Mesothelial cell of epicardium (in vitro differentiated cells): ENCODE data around the gene LBHD2. TPM values are rescaled to one million over a fixed set of nuclear protein-coding genes. Genes with fewer than 3 reads are reported as not detected.

Experiments used
- DNase-seq, 2 experiments: peaks; one replicate each; pipeline ENCODE4 v3.0.0; 2021; ENCODE audit warnings: low spot score in 2 of 2; ENCODE audit not compliant: unreplicated experiment in 2 of 2
- H3K27ac Mint-ChIP-seq: 2 replicates; pipeline ENCODE4 v1.8.0; 2021; ENCODE audit warnings: mixed read lengths
- H3K27me3 Mint-ChIP-seq: 2 replicates; pipeline ENCODE4 v1.8.0; 2021; ENCODE audit warnings: low read depth, mixed read lengths
- H3K36me3 Mint-ChIP-seq: 2 replicates; pipeline ENCODE4 v1.8.0; 2021; ENCODE audit warnings: mixed read lengths
- H3K4me1 Mint-ChIP-seq: 2 replicates; pipeline ENCODE4 v1.8.0; 2021; ENCODE audit warnings: mixed read lengths
- H3K4me3 Mint-ChIP-seq: 2 replicates; pipeline ENCODE4 v1.8.0; 2021; ENCODE audit warnings: mild to moderate bottlenecking, moderate library complexity, mixed read lengths
- H3K9me3 Mint-ChIP-seq: 2 replicates; pipeline ENCODE4 v1.8.0; 2021; ENCODE audit warnings: mixed read lengths
- CTCF ChIP-seq: fragments of 200-600 bp; sonication (generic); IDR thresholded peaks from one replicate; pipeline ENCODE4 v1.5.0; 2021; ENCODE audit warnings: antibody characterized with exemption; ENCODE audit not compliant: unreplicated experiment
- total RNA-seq: library from RNA; stranded (reverse); gene quantifications from 3 replicates; pipeline ENCODE4 v1.2.1, GENCODE V29; 2021

The LBHD2 gene
- total RNA-seq, 1 donor from 2014 or later, result not detected

DNA sequence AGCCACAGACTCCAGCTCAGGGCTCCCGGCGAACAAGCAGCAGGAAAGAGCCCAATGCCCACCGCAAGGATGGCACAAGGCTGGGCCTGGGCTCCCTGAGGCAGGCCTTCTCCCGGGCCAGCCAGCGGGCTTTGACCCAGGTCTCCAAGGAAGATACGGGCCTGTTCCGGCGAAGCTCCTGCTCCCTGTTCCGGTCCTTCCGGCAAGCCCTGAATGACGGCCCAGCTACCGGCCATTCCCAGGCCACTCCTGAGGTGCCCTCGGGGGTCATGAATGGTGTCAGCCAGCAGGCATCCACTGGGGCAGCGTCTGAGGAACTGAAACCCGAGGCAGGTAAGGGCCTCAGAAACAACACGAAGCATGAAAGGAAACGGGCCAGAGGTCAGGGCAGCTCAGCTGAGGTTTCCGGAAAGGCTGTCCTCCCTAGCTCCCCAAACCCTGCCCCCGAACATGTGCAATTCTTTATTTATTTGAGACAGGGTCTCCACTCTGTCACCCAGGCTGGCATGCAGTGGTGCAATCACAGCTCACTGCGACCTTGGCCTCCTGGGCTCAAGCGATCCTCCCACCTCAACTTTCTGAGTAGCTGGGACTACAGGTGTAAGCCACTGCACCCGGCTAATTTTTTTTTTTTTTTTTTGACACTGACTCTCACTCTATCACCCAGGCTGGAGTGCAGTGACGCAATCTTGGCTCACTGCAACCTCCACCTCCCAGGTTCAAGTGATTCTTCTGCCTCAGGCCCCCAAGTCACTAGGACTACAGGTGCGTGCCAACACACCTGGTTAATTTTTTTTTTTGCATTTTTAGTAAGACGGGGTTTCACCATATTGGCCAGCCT is 16.5 kb downstream of the LBHD2 start:
- Mint-ChIP-seq H3K36me3 (no peaks in the 10 kb centered on the region), H3K27me3 (peaks cover 17% of the 10 kb centered on the region), H3K4me1 (peaks cover 9% of the 10 kb centered on the region), H3K4me3 (no peak overlapping the region), H3K9me3 (no peaks in the 10 kb centered on the region), H3K27ac (no peak overlapping the region)
- TF ChIP-seq CTCF, result no peak
- DNase-seq, result no peak

GRCh38 chr14:103101257-103101962 is 17.4 kb downstream of the LBHD2 start:
- Mint-ChIP-seq H3K36me3 (no peaks in the 10 kb centered on the region), H3K4me3 (no peak overlapping the region), H3K9me3 (no peaks in the 10 kb centered on the region), H3K27me3 (peaks cover 17% of the 10 kb centered on the region), H3K4me1 (peaks cover 9% of the 10 kb centered on the region), H3K27ac (no peak overlapping the region)
- no peak for TF ChIP-seq CTCF
- no peak for DNase-seq

GRCh38 chr14:103101963-103102688 is 18.1 kb downstream of the LBHD2 start:
- Mint-ChIP-seq H3K36me3 (no peaks in the 10 kb centered on the region), H3K4me1 (peaks cover 9% of the 10 kb centered on the region), H3K4me3 (no peak overlapping the region), H3K9me3 (no peaks in the 10 kb centered on the region), H3K27me3 (peaks cover 17% of the 10 kb centered on the region), H3K27ac (no peak overlapping the region)
- no peak for TF ChIP-seq CTCF
- no peak for DNase-seq

DNA sequence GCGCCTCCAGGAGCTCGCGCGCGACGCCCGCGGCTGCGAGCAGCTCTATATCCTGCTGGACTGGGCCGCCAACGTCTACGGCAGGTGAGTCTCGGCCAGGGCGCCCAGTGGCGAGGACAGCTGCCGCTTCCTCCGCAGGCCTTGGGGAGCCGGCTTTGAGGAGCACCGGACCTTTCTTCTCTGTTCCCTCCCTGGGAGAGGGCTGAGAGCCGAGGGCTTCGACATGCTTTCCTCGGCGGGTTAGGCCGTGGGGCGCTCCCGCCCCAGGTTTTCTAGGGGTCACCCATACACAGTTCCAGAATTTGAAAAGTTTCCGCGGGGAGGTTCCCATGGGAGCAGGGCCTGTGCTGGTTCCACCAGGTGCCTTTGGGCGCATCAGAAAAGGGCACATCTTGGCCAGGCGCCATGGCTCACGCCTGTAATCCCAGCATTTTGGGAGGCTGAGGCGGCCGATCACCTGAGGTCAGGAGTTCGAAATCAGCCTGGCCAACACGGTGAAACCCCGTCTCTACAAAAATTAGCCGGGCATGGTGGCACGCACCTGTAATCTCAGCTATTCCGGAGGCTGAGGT is 18.8 kb downstream of the LBHD2 start:
- no peaks in the 10 kb centered on the region for H3K9me3 Mint-ChIP-seq
- peaks cover 9% of the 10 kb centered on the region for H3K4me1 Mint-ChIP-seq
- H3K27me3 Mint-ChIP-seq, result peaks cover 17% of the 10 kb centered on the region
- H3K36me3 Mint-ChIP-seq, result no peaks in the 10 kb centered on the region
- no peak overlapping the region for H3K4me3 Mint-ChIP-seq
- DNase-seq, result no peak
- no peak for TF ChIP-seq CTCF
- no peak overlapping the region for H3K27ac Mint-ChIP-seq
